GM21717 (cell line): ENCODE data around the gene LRP5.
"Not testable (repeated sequence)": the region's sequence is repeated elsewhere in the genome, so short reads cannot be mapped to it uniquely, and the experiment has no call there.

Experiments used
- ATAC-seq: cut with Tn5 transposase; IDR thresholded peaks from one replicate; pipeline ENCODE4 v1.9.1; 2021; ENCODE audit warnings: mild to moderate bottlenecking, moderate library complexity; ENCODE audit not compliant: unreplicated experiment

The LRP5 gene

GRCh38 chr11:68328374-68329091 is 16.1 kb downstream of the LRP5 start:
- no peak for ATAC-seq

- ATAC-seq, result no peak
Observed at GRCh38 chr11:68329536-68329935, 17.1 kb downstream of the LRP5 start.

DNA sequence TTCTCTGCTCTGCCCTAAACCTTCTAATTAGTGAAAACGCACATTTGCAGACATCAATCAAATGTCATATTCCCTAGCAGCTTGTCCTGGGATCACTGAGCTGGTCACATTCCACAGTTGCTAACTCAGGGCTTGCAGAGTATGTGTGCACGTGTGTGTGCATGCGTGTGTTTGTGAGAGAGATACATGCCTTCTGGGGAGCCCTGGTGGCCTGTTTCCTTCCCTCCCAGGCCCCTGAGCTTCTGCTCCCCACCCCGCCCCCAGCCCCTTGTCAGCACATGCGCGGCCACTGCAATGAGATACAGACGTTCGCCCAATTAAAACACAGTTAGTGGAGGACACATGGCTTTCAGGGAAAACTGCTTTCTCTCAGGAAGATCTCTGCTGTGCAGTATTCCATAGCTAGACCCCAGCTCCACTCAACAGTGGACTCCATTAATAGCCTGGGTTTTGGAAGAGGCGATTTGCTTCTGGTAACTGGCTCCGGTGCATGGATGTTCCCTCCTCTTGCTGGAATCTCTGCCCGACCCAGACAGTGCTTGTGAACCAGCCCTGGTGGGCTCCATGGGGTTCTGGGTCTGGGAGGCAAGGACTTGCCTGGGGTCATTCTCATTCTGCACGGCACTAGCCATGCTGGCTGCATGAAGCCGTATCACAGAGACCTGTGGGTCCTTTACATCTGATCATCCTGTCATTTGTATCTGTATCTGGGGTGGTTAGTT is 17.7 kb downstream of the LRP5 start:
- ATAC-seq, result no peak

DNA sequence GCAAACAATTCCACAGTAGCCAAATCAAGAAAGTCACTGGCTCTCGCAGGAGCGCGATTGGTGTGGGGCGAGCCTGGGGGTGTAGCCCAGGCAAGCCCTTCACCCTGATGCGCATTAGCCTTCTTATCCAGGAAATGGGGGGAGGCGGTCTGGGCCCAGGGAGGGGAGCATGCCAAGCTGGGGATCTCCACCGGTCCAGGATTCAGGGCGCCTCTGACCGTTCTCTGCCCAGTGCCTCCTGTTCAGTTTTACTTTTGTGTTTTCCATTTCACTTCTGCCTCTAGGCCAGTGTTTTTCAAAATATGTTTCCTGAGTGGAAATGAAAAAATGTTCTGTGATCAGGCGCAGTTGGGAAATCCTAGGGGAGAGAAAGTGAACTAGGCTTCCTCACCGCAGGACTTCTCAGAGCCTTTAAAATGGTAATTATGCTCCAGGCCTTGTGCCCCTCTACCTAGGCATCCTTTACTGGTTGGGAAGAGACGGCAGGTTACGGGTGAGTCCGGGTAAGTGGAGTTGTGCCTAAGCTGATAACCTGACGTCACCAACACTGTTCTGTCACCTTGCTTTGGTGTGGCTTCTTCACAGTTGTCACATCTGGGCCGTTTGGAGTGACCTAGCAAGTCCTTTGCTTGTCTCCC is 18.4 kb downstream of the LRP5 start:
- no peak for ATAC-seq

- ATAC-seq, result no peak
Observed at GRCh38 chr11:68331338-68331947, 19.1 kb downstream of the LRP5 start.

GRCh38 chr11:68332186-68332585 is 19.8 kb downstream of the LRP5 start:
- ATAC-seq, result no peak

DNA sequence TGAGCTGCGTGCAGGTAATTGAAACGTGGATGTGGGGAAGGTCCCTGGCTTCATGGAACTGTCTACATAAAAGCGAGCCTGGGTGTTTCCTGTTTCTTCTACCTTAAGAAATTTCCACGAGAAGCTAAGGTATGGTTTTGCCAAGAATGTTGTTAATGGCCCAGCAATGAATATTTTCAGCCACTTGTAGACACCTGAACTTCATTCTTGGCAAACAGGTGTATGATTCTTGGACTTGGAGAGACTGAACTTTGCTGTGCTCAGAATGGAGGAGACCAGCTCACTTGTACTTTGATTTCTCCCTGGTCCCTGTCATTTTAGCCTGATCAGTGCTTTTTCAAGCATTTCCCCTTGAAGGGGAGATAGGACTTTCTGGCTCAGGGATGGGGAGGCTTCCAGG is 20.8 kb downstream of the LRP5 start:
- no peak for ATAC-seq

DNA sequence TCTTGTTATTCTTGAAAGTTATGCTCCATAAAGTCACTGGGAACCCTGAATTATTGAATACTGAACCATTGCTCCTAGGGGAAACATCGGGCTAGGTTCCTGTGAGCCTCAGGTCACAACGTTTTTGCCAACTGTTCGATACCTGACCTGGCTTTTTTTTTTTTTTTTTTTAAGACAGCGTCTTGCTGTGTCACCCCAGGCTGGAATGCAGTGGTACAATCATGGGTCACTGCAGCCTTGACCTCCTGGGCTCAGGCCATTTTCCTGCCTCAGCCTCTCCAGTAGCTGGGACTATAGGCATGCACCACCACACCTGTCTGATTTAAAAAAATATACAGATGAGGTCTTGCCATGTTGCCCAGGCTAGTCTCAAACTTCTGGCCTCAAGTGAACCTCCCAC is 22.5 kb downstream of the LRP5 start:
- ATAC-seq, result no peak

DNA sequence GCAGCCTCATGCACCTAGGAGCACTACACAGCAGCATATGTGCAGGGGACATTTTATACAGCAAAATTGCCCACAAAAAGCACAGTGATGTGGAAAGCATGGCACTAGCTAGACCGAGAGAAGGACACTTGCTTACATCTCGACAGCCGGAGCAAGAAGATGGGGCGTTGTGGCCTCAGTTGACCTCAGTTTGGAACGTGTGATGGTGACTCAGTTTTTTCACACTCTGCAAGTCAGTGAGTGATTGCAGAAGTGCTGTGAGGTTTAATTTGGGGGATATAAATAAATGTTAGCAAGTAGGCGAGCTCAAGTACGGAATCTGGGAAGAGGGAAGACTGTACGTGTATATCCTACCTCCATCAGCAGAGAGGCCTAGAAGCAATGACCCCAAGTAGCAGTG is 23.3 kb downstream of the LRP5 start:
- no peak for ATAC-seq

DNA sequence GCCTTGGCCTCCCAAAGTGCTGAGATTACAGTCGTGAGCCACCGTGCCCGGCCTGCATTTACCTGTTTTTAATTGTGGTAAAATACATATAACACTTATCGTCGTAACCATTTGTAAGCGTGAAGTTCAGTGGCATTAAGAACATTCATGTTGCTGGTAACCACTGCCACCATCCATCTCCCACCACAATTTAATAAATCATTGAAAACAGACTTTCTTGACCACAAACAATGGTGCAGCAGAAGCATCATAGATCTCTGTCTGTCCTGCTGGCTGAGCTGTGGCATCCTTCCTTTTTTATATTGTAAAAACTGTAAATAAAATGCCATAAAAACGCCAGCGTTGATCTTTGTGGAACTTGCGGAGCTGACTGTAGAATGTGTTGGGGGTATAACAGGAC is 24.3 kb downstream of the LRP5 start:
- no peak for ATAC-seq

- no peak for ATAC-seq
Observed at GRCh38 chr11:68337399-68337835, 25.0 kb downstream of the LRP5 start.

DNA sequence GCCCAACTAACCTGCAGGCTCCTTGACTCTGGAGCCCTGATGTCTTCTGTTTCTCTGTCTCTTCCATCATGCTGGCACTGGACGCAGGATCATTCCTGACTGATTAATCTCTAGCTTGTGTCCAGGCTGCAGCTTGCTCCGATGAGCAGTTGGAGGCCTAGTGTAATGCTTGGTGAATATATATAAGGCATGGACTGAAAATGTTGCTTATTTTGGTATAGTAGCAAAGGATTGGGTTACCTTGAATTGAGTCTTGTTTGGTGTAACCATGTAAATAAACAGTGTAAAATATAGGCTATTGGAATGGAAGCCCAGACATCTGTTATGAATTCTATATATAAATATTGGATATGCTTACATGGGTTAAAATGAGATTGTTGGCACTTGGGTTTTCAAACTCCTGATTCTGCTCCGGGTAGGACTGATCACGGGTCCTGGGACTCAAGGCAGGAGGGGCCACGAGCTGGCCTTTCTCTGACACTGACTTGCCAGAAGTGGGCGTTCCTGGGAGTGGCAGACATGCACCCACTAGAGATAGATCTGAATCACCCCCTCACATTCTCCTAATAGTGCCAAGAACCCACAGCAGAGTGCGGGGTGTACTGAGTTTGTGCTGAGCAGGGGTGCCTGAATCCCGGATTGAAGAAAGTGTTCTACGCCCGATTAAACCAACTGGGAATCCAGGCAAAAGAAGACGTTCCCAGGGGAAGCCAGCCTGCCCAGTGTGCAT is 25.8 kb downstream of the LRP5 start:
- ATAC-seq, result no peak

GRCh38 chr11:68340003-68340767 is 27.8 kb downstream of the LRP5 start:
- no peak for ATAC-seq

- ATAC-seq, result no peak
Observed at GRCh38 chr11:68340784-68341556, 28.6 kb downstream of the LRP5 start.

GRCh38 chr11:68341557-68342458 is 29.4 kb downstream of the LRP5 start:
- no peak for ATAC-seq

DNA sequence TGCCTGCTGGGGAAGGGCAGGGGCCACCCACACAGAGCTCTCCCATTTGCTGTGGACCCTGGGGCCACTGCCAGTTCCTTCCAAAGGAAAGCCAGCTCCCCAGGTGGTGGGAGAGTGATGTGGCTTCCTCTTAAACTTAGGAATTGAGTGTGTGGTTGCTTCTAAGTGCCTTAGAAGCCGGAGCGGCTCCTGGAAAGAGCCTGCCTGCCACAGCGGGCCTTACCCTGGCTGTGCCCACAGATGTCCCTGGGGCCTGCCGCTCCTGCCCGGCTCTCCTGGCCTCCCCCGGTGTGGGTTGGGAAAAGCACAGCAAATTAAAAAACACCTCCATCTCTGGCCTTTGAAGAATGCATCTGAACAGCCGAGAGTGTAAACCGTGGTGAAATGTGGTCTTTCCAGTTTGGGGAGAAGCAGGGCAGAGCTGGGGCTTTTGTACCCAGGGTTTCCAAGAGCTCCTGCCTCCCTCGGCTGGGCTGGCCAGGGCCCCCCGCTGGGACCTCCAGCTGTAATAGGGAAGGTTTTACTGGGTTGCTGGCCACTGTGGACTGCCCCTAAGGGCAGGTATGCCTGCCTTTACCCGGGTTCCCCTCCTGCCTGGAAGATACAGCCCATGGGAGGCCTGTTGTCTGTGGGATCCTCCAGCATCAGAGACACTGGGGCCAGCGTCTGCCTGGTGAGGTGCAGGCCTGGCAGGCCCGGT is 30.2 kb downstream of the LRP5 start:
- no peak for ATAC-seq

DNA sequence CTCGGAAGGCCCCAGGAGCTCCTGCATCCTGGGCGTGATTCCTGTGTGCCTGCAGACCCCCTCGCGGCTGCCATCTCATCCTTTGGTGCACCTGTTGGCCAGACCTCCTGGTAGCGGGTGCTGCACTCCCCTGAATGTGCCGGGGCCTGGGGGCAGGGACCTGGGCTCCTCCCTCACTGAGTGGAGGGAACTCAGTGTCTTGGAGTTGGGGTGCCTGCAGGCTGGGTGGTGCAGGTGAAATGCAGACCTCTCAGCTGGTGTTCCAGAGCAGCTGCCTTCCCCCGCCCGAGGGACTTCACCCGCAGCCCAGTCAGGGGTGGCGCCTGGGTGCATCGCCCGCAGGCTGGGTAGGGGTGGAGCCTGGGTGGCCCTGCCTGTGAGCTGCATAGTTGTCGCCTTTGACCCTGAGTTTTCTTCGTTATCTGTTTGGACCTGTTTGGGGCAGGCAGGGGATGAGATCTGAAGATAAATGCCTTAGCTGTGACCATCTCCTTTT is 31.4 kb downstream of the LRP5 start:
- no peak for ATAC-seq

GRCh38 chr11:68344821-68345220 is 32.4 kb downstream of the LRP5 start:
- not testable (repeated sequence) for ATAC-seq
